Fibroblast of peridontal ligament (primary cell): ENCODE measurements around the gene WRAP73.

Source experiments
- DNase-seq: peaks from one replicate; pipeline ENCODE4 v3.0.0-alpha.2; 2010; ENCODE audit errors: extremely low read depth

Gene WRAP73

DNA sequence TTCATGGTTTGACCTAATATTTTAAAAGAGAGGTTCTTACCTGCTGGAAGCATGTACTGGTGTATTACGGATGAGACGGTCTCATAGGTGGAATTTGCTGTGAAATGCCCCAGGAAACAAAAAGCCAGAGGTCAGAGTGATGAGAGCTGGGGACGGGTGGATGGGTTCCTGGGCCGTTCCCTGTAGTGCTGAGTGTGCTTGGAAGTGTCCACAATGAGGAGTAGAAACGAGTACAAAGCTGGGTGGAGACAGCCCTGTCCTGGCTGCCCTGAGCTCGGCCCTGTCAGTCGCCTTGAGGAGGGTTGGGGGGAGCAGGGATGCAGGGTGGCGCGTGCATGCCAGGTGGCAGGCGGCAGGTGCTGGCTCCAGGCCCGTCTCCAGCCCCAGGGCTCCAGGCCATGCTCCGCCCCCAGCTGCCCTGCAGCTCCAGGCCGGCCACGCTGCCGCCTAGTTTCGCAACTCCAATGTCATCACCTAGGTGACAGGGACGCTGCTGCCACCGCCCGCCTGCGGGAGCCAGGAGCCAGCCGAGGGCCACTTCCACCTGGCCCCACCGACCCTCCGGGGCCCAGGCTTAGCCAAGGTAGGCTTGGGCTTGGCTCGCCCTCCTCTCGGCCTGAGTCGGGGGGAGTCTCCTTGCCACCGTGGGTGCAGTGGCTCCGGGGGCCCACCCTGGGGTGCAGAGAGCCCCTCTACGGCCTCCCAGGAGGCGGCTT lies 18.8 kb upstream of the WRAP73 start:
- DNase-seq: no peak

DNA sequence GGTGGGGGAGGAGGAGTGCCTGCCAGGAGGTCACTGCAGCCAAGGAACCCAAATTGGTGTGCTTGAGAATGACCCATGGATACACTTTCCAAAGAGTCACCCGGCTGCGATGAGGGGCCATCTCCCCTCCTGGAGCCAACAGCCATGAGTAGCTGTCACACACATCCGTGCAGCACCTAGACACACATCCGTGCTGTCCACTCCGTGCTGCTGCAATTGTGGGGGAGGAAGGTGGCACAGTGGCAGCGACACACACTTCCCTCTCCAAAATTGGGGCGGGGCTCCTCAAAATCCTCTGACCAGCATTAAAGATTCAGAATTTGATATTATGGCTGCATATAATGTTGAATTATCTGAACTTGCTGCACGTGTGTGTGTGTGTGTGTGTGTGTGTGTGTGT lies 18.2 kb upstream of the WRAP73 start:
- no peak for DNase-seq

DNA sequence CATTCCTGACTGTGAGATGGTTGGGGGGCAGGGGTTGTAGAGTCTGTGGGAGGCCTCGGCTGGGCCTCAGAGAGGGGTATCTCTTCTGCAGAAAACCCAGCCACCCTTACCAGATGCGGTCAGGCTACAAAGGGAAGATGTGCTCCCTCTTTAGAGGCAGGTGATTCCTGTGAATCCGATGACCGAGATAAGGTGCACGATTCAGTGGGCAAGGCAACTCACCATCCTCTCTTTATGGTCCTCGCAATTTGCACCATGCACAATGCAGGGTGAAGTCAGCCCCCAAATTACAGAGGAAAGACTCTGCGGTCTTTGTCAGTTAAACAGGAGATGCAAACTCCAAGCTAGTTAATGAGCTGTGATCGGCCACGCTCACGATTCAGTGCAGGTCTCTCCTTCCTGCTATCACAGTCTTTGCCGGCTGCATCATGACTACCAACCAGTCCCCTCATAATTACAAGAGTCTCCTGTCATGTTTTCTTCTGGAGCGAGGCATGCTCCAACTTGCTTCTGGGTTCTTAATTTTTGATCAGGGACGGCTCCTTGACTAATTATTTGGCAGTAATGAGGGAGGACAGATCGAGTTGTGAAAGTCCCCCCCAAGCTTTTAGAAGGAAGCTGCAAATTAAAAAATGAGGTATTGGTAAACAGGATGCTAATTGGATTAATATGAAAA lies 14.9 kb upstream of the WRAP73 start:
- no peak for DNase-seq

DNA sequence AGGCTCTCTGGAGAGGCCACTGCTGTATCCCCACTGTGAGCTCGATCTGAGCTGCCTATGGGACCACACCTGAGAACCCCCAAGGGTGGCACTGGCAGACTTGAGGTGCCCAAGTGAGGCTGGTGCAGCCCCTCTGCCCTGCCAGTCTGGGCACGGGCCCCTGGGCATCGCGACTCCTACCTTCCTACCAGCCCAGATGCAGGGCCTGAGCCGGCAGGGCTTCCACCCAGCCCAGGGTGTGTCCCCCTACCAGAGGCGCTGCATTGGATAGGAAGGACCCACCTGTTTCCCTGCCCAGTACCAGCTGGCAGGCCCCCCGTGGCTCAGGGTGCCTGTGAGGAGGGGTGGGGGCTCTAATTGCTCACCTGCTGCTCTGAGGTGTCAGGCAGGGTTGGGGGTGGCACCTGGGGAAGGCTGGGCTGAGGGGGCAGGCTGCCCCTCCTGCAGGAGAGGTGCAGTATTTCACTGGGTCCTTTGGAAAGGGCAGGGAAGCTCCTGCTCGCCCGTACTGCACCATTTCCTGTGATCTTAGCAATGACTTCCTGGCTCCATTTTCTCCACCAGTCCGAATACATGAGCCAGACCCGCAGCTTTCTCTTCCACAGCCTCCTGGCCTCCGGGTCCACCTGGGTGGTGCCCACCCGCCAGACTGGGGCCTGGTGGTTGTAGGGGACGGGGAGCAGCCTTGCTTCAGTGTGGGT lies 14.2 kb upstream of the WRAP73 start:
- DNase-seq: no peak

- no peak for DNase-seq
These were observed 12.3 kb upstream of the WRAP73 start for GRCh38 chr1:3662080-3662671.

- no peak for DNase-seq
These were observed 11.7 kb upstream of the WRAP73 start for GRCh38 chr1:3661631-3662030.

GRCh38 chr1:3660704-3661103 lies 10.8 kb upstream of the WRAP73 start:
- DNase-seq: no peak

GRCh38 chr1:3659093-3659492 lies 9.2 kb upstream of the WRAP73 start:
- no peak for DNase-seq

- DNase-seq: no peak
These were observed 8.3 kb upstream of the WRAP73 start for GRCh38 chr1:3658231-3658615.

DNA sequence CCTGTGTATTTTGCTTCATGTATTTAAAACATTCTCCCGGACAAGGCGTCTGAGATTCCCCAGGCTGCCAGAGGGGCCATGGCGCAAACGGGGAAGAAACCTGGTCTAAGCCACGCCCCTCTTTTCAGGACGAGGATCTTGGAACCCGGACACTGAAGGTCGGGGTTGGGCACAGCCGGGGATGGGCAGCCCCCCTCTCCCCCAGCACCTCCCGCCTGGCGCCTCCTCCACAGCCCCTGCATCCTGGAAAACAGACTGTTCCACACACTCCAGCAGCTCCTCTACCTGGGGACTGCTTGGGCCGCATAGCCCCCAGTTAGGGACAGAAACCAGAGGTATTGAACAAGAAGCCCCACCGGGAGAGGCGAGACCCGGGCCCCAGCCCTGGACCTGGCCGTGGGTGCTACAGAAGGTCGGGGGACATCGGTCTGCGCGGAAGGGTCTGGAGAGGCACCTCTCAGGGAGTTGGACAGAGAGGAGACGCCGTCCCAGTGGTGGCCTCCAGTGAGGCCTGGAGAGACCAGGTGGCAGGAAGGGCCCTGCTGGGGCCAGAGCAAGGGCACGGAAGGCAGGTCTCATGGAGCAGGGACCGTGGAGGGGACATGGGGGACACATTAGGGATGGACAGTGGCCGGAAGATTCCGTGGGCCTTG lies 7.8 kb upstream of the WRAP73 start:
- DNase-seq: no peak

DNA sequence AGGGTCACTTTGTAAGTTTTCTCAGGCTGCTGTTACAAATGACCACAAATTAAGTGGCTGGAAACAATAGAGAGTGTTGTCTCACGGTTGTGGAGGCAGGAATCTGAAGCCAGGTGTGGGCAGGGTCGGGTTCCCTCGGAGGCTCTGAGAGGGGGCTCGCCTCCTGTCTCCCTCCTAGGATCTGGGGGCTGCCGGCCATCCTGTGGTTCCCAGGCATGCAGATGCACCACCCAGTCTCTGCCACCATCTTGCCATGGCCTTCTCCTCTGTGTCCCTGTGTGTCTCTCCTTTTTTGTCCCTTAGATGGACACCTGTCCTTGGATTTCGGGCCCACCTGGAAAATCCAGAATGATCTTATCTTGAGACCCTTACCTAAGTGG lies 7.2 kb upstream of the WRAP73 start:
- DNase-seq: no peak

DNA sequence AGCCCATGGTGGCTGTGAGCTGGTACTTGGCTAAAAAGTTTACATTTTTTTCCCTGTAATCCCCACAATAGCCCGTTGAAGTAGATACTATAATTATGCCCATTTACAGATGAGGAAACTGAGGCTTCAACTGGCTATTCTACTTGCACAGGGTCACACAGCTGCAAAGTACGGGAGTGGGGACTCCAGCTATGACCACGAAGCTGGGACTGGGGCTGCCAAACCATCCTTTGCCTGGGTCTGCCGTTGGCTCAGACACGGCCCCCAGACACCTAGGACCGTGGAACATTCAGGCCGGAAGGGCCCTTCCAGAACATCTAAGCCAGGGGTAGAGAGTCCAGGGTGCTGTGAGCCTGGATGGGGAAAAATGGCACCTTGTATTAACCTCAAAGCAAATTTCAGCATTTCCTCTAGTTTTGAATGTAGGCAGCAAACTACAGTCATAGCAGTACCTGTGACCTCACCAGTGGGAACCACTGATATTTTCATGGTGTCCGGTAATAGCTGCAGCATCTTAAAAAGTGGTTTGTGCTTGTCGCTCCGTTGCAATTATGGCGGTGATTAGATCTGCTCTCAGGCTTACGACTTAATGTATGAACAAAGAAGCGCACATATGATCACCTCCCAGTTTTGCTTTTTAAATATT lies 6.7 kb upstream of the WRAP73 start:
- DNase-seq: no peak

GRCh38 chr1:3654549-3655281 lies 4.8 kb upstream of the WRAP73 start:
- DNase-seq: no peak

- no peak for DNase-seq
These were observed 3.3 kb upstream of the WRAP73 start for GRCh38 chr1:3653286-3653618.

DNA sequence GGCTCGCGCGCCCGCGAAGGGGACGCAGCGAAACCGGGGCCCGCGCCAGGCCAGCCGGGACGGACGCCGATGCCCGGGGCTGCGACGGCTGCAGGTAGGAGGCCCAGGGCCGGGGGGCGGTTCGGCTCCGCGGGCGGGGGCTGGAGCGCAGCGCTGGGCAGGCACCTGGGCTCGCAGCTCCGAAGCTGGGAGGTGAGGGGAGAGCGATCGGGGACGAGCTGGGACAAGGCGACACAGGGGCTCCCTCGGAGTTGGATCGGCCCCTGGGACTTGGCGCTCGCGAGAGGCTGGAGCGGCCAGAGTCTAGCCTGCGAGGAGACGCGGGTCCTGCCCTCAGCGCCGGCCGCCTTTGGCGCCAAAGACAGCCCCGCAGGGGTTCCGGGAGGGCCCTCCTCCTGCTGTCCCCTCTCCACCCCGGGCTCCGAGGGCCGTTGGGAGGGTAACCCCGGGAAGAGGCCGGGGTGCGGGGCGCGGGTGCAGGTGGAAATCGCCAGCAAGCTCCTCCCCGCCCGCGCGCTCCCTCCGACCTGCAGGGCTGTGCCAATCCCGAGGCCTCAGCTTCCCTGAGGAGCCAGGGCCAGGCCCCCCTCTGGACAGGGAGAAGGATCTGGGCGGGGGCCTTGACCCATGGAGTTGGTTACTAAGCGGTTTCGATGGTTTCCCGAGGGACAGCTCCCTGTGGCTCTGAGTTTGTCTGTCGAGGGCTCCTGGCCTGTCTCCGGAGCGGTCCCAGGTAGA lies 2.8 kb upstream of the WRAP73 start:
- no peak for DNase-seq

DNA sequence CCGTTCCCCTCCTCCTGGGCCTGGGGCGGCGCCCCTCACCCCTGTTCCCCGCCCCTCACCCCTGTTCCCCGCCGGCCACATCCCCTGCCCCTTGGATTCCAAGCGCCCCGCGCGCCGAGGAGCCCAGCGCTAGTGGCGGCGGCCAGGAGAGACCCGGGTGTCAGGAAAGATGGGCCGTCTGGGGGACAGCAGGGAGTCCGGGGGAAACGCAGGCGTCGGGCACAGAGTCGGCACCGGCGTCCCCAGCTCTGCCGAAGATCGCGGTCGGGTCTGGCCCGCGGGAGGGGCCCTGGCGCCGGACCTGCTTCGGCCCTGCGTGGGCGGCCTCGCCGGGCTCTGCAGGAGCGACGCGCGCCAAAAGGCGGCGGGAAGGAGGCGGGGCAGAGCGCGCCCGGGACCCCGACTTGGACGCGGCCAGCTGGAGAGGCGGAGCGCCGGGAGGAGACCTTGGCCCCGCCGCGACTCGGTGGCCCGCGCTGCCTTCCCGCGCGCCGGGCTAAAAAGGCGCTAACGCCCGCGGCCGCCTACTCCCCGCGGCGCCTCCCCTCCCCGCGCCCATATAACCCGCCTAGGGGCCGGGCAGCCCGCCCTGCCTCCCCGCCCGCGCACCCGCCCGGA lies 2.1 kb upstream of the WRAP73 start, which contains the start of gene TP73:
TSS of gene TP73 (plus strand) at position 587 of the 618 bp plus-strand sequence. CDS start 29,850 bp downstream, outside the sequence.
- DNase-seq: no peak

GRCh38 chr1:3651026-3651929 lies 1.4 kb upstream of the WRAP73 start:
- DNase-seq: no peak

- no peak for DNase-seq
These were observed 534 bp upstream of the WRAP73 start for GRCh38 chr1:3650248-3651025.
